Right atrium auricular region (tissue), 2 donors: ENCODE results near the gene HIPK2. TPM values are rescaled to one million over a fixed set of nuclear protein-coding genes. Genes with fewer than 3 reads are reported as not detected.

Experiments used
- DNase-seq: peaks from one replicate; pipeline ENCODE4 v3.0.0-alpha.2; 2019; ENCODE audit warnings: low spot score
- H3K27ac ChIP-seq, 2 donors: fragments of 200-600 bp; sonication (generic); 1 replicate in 1 of 2; 2 replicates in 1 of 2; pipeline ENCODE4 v1.5.1; 2016 to 2019
- H3K27me3 ChIP-seq, 2 donors: fragments of 200-600 bp; sonication (generic); one replicate each; pipeline versions ENCODE4 v1.5.1 to v1.6.0; 2017 to 2019
- H3K36me3 ChIP-seq: fragments of 200-600 bp; sonication (generic); one replicate; pipeline ENCODE4 v1.5.1; 2016
- H3K4me1 ChIP-seq, 2 donors: fragments of 200-600 bp; sonication (generic); one replicate each; pipeline versions ENCODE4 v1.5.1 to v1.6.0; 2017 to 2019
- H3K4me3 ChIP-seq, 2 donors: fragments of 200-600 bp; sonication (generic); 1 replicate in 1 of 2; 2 replicates in 1 of 2; pipeline ENCODE4 v1.5.1; 2017 to 2019; ENCODE audit warnings: mild to moderate bottlenecking in 1 of 2, moderate library complexity in 1 of 2
- H3K9me3 ChIP-seq, 2 donors: fragments of 200-600 bp; sonication (generic); one replicate each; pipeline ENCODE4 v1.5.1; 2019
- total RNA-seq, 2 donors: library from RNA; depleted of rRNA; stranded (reverse); fragments of >200 nt; gene quantifications; one replicate each; pipeline ENCODE4 v1.1.0, GENCODE V29; 2016
- TF ChIP-seq, protein P1 (sequence below), 2 donors: fragments of 200-600 bp; sonication (generic); IDR thresholded peaks; one replicate each; pipeline ENCODE4 v1.5.1; 2019; ENCODE audit warnings: antibody characterized with exemption in 2 of 2

HIPK2 gene
- total RNA-seq, 2 donors from 2014 or later = 87.0 to 131 TPM

DNA sequence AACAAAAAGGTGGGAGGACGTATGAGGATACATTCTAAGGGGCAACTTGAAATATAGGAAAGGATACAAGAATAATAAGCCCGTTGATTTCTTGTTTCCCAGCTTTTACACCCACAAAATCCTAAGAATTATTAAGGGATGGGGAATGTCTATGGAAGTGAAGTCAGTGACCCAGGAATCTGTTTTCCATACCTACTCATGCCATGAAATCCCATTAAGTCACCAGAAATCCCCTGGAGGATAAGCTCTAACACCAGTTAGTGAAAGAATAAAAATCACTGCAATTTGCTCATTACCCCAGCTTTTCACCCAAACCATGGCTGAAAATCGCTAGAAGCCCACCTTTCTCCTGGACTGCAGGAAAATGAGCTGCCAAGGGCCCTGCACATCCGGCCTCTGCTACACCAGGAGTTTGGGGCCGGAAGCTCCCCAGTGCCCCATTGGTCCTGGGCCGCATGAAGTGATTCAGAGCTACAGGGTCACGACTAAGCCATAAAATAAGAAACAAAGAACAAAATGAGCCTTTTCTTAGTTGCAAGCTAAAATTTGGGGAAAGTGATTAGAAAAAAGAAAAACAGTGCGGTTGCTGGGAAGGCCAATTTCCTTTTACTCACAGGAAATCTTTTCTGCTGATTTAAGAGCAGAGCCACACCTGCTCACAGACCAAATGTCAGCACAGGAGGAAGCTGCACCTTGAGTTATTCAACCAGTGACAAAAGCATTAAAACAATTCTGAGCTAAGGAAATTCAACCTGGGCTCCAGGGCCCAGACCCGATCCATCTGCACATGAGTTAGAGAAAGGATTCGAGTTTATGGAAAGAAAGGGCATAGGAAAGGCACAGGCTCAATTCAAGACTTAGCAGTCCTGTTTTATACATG is 40.3 kb downstream of the HIPK2 start:
- no peaks in the 10 kb centered on the region for H3K36me3 ChIP-seq
- H3K27me3 ChIP-seq = no peaks in the 10 kb centered on the region
- peak; percentile 58 for DNase-seq
- H3K4me1 ChIP-seq = peaks cover 0 to 99% of the 10 kb centered on the region in 2 donors
- TF ChIP-seq, protein P1, sequence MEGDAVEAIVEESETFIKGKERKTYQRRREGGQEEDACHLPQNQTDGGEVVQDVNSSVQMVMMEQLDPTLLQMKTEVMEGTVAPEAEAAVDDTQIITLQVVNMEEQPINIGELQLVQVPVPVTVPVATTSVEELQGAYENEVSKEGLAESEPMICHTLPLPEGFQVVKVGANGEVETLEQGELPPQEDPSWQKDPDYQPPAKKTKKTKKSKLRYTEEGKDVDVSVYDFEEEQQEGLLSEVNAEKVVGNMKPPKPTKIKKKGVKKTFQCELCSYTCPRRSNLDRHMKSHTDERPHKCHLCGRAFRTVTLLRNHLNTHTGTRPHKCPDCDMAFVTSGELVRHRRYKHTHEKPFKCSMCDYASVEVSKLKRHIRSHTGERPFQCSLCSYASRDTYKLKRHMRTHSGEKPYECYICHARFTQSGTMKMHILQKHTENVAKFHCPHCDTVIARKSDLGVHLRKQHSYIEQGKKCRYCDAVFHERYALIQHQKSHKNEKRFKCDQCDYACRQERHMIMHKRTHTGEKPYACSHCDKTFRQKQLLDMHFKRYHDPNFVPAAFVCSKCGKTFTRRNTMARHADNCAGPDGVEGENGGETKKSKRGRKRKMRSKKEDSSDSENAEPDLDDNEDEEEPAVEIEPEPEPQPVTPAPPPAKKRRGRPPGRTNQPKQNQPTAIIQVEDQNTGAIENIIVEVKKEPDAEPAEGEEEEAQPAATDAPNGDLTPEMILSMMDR (IDR thresholded peaks at IDR 0.05) = no peak
- H3K27ac ChIP-seq = peak overlapping the region; percentile 93 to 96
- H3K9me3 ChIP-seq = no peaks in the 10 kb centered on the region
- H3K4me3 ChIP-seq = no peak overlapping the region

DNA sequence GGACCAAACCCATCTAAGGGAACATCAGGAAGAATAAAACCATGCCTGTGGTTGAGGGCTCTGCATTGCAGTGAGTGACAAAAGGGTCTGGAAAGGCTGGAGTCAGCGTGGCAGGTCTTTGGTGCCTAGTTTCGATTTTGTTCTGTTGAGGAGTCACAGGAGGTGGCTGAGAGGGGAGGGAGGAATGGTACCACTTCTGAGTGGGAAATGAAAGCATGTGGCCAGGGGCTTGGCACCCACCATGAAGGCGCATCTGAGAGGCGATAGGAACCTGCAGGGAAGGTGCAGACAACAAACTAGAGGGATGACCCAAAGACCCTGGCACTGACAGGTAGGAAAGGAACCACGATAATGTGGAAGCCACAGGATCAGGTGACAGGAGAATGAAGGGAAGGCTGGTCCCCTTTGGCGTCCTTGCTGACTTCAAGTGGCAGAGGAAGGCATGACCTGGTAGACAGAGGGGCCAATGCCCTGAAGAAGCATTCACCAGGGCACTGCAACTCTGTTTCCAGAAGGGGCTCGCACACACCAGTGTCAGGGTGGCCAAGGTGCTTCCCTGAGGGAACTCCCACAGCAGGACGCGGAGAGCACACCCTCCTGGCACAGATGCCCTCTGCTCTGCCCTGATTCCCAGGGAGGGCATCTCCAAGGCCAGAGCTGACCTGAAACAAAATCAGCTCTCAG is 41.7 kb downstream of the HIPK2 start:
- Histone ChIP-seq H3K36me3 (no peaks in the 10 kb centered on the region), H3K27me3 (no peaks in the 10 kb centered on the region), H3K27ac (peak overlapping the region; percentile 93 to 96), H3K9me3 (no peaks in the 10 kb centered on the region), H3K4me1 (peaks cover 0 to 99% of the 10 kb centered on the region in 2 donors), H3K4me3 (no peak overlapping the region)
- no peak for DNase-seq
- TF ChIP-seq, protein P1 (IDR thresholded peaks at IDR 0.05) = no peak

DNA sequence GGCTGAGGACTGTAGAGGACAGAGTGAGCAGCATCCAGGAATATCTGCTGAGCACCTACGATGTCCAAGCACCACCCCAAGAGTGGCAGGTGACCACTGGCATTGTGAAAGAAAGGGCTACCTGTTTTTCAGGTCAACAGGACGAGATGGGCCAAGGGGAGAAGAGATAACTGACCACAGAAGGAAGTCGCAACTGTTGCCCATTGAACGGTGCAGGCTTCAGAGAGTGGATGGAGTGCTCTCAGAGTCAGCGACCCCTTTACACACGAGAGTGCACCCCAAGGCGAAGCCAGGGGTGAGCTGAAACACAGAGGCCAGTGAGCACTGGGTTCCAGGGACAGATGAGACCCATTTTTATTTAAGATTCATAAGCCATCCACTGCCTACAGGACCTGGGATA is 42.3 kb downstream of the HIPK2 start:
- TF ChIP-seq, protein P1 (IDR thresholded peaks at IDR 0.05) = no peak
- H3K9me3 ChIP-seq = no peaks in the 10 kb centered on the region
- no peaks in the 10 kb centered on the region for H3K36me3 ChIP-seq
- no peaks in the 10 kb centered on the region for H3K27me3 ChIP-seq
- DNase-seq = no peak
- H3K27ac ChIP-seq = peak overlapping the region; percentile 93 to 96
- no peak overlapping the region for H3K4me3 ChIP-seq
- peaks cover 0 to 99% of the 10 kb centered on the region in 2 donors for H3K4me1 ChIP-seq

DNA sequence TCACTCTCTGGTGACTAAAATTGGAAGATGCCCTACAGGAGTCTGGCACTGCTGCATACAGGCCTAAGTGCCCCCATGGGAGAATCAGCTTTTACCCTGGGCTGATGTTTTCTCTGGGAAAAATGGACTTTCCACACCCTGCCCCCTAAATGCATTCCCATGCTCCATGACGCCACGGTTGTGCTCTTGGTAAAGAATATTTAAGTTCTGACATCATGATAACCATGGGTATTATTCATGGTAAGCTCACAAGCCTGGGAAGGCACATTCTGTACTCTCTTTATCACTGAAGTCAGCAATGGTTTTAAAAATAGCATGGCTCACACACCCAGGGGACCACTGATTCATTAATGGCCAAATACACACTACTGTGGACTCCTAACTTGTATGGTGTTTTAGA is 43.4 kb downstream of the HIPK2 start:
- H3K27ac ChIP-seq = peak overlapping the region; percentile 93 to 96
- no peaks in the 10 kb centered on the region for H3K9me3 ChIP-seq
- H3K4me1 ChIP-seq = peaks cover 0 to 99% of the 10 kb centered on the region in 2 donors
- no peaks in the 10 kb centered on the region for H3K27me3 ChIP-seq
- no peak overlapping the region for H3K4me3 ChIP-seq
- no peaks in the 10 kb centered on the region for H3K36me3 ChIP-seq
- TF ChIP-seq, protein P1 (IDR thresholded peaks at IDR 0.05) = no peak
- DNase-seq = peak; percentile 85

DNA sequence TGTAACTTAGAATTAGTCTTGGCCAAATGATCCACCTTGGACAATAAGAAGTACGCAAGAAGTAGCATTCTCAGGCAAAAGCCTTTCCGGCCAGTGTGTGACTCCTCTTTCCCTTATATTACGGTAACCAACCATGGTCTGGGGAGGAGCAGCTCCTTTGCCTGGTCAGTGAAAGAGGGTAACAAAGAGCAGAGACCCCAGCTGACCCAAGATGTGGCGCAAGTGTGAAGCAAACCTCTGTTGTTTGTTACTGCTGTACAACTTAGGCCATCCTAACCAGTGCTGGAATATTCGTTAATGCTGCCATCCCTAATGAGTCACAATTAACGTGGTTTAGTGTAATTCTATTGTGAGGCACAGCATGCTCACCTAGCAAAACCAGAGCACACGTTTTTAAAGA is 44.0 kb downstream of the HIPK2 start:
- no peaks in the 10 kb centered on the region for H3K27me3 ChIP-seq
- H3K4me3 ChIP-seq = no peak overlapping the region
- TF ChIP-seq, protein P1 (IDR thresholded peaks at IDR 0.05) = no peak
- H3K9me3 ChIP-seq = no peaks in the 10 kb centered on the region
- peaks cover 0 to 100% of the 10 kb centered on the region in 2 donors for H3K4me1 ChIP-seq
- DNase-seq = peak; percentile 56
- H3K36me3 ChIP-seq = peaks cover 3% of the 10 kb centered on the region
- H3K27ac ChIP-seq = peak overlapping the region; percentile 93 to 96
